Keratinocyte (primary cell): ENCODE measurements around the gene DNAJA3.

Experiments used
- EZH2 ChIP-seq: IDR thresholded peaks from one replicate; pipeline ENCODE4 v1.6.1; 2012; ENCODE audit warnings: inconsistent platforms, mild to moderate bottlenecking, low read length, moderate library complexity
- TF ChIP-seq, protein P1 (sequence below), 3 experiments: IDR thresholded peaks in 1 of 3; conservative IDR thresholded peaks in 1 of 3; optimal IDR thresholded peaks in 1 of 3; 2 replicates in 2 of 3; 3 replicates in 1 of 3; pipeline versions ENCODE3 to v1.5.1; 2011; ENCODE audit warnings: low read length in 3 of 3, mild to moderate bottlenecking in 3 of 3, moderate library complexity in 2 of 3, control low read depth in 1 of 3, inconsistent platforms in 1 of 3; ENCODE audit not compliant: insufficient read depth in 2 of 3; ENCODE audit errors: extremely low read depth in 1 of 3

DNA sequence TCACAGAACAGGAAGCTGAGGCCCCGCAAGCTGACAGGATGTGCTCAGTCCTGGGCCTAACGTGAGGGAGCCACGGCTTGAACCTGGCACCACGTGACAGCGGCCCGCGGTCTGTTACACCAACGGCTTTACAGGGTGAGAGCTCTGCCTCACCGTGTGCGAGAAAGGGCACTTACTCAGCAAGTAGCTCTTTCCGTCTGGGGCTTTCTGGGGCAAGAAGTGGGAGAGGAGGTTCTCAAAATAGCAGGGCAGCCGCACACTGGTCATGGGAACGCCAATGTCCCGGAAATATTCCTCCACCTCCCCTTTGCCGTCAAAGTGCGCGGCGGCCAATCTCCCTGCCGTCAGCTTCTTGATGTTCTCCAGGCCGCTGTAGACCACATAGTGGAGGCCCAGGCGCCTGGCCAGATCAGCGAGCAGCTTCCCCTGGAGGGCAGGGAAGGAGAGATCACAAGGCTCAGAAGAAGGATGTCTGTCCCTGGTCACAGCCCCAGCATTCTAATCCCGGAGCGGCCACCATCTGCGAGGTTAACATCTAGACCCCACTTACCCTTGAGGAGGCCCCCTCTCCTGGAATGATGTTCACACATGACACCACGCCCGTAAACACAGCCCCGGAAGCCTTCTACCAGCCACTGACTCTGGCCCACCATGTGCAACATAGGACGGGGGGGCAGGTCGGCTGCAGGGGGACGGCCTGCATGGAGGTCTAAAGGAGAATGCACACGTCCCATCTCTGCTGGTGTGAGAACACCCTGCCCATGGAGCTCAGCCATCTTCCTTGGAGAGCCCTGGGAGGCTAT lies 40.5 kb downstream of the DNAJA3 start:
- TF ChIP-seq, protein P1, sequence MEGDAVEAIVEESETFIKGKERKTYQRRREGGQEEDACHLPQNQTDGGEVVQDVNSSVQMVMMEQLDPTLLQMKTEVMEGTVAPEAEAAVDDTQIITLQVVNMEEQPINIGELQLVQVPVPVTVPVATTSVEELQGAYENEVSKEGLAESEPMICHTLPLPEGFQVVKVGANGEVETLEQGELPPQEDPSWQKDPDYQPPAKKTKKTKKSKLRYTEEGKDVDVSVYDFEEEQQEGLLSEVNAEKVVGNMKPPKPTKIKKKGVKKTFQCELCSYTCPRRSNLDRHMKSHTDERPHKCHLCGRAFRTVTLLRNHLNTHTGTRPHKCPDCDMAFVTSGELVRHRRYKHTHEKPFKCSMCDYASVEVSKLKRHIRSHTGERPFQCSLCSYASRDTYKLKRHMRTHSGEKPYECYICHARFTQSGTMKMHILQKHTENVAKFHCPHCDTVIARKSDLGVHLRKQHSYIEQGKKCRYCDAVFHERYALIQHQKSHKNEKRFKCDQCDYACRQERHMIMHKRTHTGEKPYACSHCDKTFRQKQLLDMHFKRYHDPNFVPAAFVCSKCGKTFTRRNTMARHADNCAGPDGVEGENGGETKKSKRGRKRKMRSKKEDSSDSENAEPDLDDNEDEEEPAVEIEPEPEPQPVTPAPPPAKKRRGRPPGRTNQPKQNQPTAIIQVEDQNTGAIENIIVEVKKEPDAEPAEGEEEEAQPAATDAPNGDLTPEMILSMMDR (optimal IDR thresholded peaks at IDR 0.05 in 1 of 3, IDR thresholded peaks at IDR 0.05 in 1 of 3, conservative IDR thresholded peaks at IDR 0.05 in 1 of 3; ENCODE audit: extremely low read depth in 1 of 3, insufficient read depth in 2 of 3, low read length in 3 of 3), result no peak
- no peak for TF ChIP-seq EZH2
